UCSD-AML1 (cell line): Measurements from ENCODE around the gene SLC35D3.
A peak's percentile ranks its signal among the peaks of the same experiment; 100 is the strongest.
"Not testable (repeated sequence)": the region's sequence is repeated elsewhere in the genome, so short reads cannot be mapped to it uniquely, and the experiment has no call there.

Source experiments
- DNase-seq: peaks from one replicate; lab custom pipeline; 2025; ENCODE audit not compliant: unreplicated experiment; lab: John Stamatoyannopoulos, UW

The SLC35D3 gene

GRCh38 chr6:136921936-136922684 lies at the start of gene SLC35D3:
TSS of gene SLC35D3 (plus strand) at chr6:136922301. CDS start at chr6:136922429, 128 bp downstream.
- peak; percentile 39 for DNase-seq

GRCh38 chr6:136873748-136874147 lies 48.4 kb upstream of the SLC35D3 start:
- DNase-seq = no peak

- not testable (repeated sequence) for DNase-seq
Observed at GRCh38 chr6:136876469-136876868, 45.6 kb upstream of the SLC35D3 start.

- DNase-seq = no peak
Observed at GRCh38 chr6:136880748-136881460, 41.2 kb upstream of the SLC35D3 start.

GRCh38 chr6:136886091-136886490 lies 36.0 kb upstream of the SLC35D3 start:
- DNase-seq = no peak

- no peak for DNase-seq
Observed at GRCh38 chr6:136887953-136888352, 34.1 kb upstream of the SLC35D3 start.

GRCh38 chr6:136889271-136890193 lies 32.6 kb upstream of the SLC35D3 start:
- no peak for DNase-seq

GRCh38 chr6:136890194-136890839 lies 31.8 kb upstream of the SLC35D3 start:
- no peak for DNase-seq

GRCh38 chr6:136890986-136891385 lies 31.1 kb upstream of the SLC35D3 start:
- DNase-seq = no peak

- peak; percentile 12 for DNase-seq
Observed at GRCh38 chr6:136893187-136893586, 28.9 kb upstream of the SLC35D3 start.

GRCh38 chr6:136895901-136896300 lies 26.2 kb upstream of the SLC35D3 start:
- DNase-seq = no peak

GRCh38 chr6:136897071-136897470 lies 25.0 kb upstream of the SLC35D3 start:
- no peak for DNase-seq

GRCh38 chr6:136901212-136901784 lies 20.8 kb upstream of the SLC35D3 start:
- no peak for DNase-seq

GRCh38 chr6:136904477-136904876 lies 17.6 kb upstream of the SLC35D3 start:
- DNase-seq = not testable (repeated sequence)

GRCh38 chr6:136914947-136915346 lies 7.2 kb upstream of the SLC35D3 start:
- DNase-seq = no peak

GRCh38 chr6:136918706-136919105 lies 3.4 kb upstream of the SLC35D3 start:
- DNase-seq = no peak

- DNase-seq = no peak
Observed at GRCh38 chr6:136920216-136920615, 1.9 kb upstream of the SLC35D3 start.

GRCh38 chr6:136920671-136921380 lies 1.3 kb upstream of the SLC35D3 start:
- DNase-seq = no peak

GRCh38 chr6:136921381-136921935 lies 643 bp upstream of the SLC35D3 start:
- peak; percentile 30 for DNase-seq

- DNase-seq = no peak
Observed at GRCh38 chr6:136922685-136923006, 545 bp downstream of the SLC35D3 start.
